Globus pallidus (tissue), 1 donor: ENCODE results near the gene ANKEF1.
"Not testable (repeated sequence)": the region's sequence is repeated elsewhere in the genome, so short reads cannot be mapped to it uniquely, and the experiment has no call there.

Experiments
- DNase-seq: peaks from one replicate; pipeline ENCODE4 v3.0.0-alpha.2; 2015; ENCODE audit warnings: low spot score

The ANKEF1 gene

DNA sequence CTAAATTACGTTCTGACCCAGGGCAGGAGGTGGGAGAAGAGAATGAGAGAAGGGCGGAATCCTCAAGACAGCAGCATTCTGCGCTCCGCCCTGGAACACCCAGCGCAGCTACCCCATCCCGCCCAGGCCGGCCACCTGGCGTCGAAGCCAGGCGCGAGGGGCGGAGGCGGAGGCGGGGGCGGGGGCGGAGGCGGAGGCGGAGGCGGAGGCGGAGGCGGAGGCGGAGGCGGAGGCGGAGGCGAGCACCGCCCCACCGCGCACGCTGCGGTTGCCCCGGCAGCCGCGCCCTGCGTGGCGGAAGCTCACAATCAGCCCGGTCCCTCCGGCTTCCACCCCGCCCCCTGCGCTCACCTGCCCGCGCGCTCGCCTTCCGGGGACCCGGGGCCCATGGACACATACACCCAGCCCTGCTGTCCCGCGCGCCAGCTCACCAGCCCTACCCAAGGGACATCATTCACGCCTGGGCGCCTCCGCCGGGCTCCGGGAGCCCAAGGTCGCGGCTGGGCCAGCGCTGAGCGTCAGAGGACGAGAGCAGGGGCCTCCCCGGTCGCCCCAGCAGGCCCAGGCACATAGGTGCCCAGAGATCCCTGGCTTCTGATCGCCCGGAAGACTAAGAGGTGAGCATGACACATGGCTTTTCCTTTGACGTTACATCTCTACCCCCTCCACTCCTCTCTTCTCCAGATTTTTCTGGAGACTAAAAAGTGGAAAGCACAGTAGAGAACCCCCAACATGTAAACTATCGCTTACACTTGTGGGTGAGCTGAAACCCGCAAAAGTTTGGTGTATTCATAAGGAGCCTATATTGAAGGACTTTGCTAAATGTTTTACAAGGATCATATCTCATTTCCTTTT, at the start of gene ANKEF1:
Gene ANKEF1 (plus strand): TSS at position 271 of the 855 bp plus-strand sequence. CDS start 3,315 bp downstream, outside the sequence.
- peak; percentile 34 for DNase-seq

DNA sequence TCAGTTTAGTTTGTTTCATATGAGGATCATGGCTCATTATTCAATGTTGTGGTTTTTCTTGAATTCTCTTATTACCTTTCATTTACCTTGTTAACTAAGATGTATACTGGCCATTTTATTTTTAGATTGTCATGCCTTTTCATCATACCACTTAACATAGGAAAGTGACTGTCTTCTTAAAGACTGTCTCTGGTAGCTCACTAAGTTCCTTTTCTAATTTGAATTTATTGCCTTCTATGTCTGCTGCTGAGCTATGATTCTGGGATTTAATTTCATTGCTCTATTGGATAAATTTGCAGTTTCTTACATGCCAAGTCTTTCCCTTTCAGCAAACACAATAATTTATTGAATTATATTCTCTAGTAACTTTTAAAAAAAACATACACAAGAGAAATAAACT, 49.5 kb upstream of the ANKEF1 start:
- DNase-seq: no peak

DNA sequence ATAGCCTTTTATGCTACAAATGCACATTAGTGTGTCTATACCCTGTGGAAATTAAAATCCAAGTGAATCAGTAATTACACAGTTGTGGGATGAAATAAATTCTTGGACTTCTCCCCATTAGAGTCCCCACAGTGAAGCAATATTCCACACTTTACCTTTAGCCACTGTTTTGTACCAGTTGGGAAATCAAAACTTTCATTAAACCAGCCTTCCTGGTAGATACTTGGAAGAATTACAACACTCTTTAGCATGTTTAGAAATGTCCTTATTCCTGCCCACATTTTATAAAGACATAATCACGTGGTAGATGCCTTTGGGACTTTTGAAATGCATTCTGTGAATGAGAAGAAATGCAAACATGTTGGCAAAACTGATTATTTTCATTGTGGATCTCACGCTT, 49.0 kb upstream of the ANKEF1 start:
- DNase-seq: no peak

DNA sequence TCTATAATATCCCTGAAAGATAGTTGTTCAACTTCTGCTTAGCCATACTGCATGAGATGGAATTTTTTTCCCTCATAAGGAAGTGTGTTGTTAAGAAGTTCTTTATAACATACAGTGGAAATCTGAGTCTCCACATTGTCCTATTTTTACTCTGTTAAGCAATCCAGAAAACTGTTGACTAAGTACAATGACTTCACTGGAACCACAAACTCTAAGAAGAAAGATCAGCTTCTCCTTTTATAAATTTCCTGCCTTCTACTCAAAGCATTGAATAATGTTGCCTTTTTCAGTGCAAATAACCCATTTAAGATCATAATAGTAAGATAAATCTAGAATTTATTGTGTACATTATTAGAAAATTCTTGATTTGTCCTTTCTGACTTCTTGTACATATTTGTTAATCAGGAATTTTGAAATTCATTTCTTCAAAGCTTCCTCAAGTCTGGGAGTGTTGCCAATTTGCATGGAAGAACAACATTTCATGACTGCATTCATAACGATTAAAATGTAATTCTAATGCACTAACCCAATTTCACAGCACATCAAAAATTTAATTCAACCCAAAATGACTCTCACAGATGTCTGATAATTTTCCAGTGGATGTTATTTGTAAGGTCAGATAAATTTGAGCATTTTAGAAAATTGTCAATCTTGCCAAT, 45.6 kb upstream of the ANKEF1 start:
- DNase-seq: peak; percentile 50

DNA sequence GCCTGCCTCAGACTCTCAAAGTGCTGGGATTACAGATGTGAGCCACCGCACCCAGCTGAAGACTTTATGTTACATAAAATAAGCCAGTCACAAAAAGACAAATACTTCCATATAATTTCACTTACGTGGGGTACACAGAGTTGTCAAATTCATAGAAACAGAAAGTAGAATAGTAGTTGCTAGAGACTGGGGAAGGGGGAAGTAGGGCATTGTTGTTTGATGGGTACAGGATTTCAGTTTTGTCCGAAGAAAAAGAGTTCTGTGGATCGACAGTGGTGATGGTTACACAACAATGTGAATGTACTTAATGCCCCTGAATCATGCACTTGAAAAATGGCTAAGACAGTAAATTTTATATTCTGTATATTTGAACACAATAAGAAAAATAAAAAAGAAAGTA, 41.6 kb upstream of the ANKEF1 start:
- peak; percentile 9 for DNase-seq

DNA sequence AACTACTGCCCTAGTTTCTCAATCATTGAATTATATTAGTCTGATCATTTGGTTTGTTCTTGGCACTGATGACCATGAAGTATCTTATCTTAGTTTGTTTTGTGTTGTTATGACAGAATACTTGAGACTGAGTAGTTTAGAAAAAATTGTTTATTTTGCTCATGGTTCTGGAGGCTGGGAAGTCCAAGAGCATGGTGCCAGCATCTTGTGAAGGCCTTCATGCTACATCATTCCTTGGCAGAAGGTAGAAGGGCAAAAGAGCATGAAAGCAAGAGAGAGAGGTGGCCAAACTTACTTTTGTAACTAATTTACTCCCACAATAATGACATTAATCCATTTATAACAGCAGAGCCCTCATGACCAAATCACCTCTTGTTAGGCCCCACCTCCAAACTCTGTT, 40.1 kb upstream of the ANKEF1 start:
- no peak for DNase-seq

DNA sequence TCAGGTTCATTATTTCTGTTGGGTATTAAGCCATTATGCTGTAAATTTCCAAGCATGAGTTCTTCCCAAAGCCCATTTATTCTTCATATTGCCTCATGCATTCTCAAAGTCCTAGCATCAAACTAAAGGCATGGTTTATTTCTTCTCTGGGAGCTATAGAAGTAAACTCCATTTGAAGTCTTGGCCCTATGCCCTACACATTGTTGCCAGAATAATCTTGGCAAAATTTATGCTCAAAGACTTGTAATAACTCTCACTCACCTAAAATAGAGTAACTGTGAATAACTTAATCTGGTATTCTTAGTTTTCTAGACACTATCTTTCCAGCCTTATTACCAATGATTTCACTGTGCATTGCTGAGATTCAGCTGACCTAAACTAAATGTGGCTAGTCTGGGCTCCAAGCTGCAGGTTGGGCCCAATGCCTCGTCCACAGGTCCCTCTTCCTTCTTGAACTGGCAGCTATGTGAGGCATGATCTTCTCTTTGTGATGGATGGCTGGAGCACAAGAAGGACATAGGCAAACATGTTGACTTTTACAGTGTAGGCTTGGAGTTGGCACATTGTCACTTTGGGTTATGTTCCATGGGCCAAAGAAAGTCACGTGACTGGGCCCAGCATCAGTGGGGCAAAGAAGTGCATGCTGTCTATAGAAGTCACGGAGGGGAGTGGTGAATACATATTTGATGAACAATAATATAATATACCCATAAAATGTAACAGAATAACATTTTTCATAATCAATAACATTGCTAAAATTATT, 39.1 kb upstream of the ANKEF1 start:
- DNase-seq: no peak

DNA sequence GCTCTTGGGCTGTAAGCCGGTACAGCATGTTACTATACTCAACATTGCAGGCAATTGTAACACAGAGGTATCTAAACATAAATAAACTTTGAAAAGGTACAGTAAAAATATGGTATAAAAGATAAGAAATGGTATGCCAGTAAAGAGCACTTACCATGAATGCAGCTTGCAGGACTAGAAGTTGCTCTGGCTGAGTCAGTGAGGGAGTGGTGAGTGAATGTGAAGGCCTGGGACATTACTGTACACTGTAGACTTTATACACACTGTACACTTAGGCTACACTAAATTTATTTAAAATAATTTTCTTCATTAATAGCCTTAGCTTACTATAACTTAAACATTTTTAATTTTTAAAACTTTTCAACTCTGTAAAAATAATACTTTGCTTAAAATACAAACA, 37.8 kb upstream of the ANKEF1 start:
- DNase-seq: no peak

DNA sequence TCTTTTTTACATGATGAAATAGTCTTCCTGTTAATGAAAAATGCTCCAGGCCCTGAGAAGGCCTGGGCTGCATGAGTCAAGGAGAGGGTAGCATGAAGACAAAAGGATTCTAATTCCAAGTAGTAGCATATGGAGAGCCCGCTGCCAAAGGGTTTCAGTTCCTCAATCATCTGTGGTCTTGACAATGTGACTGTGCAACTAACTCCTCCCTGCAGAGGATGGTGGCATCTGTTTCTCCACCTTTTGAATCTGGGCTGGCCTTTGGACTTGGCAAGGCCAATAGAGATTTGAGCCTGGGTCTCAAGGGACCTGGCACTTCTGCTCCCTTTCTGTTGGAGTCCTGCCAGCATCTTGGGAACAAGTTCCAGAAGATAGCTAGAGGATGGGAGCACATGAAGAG, 35.1 kb upstream of the ANKEF1 start:
- peak; percentile 32 for DNase-seq

DNA sequence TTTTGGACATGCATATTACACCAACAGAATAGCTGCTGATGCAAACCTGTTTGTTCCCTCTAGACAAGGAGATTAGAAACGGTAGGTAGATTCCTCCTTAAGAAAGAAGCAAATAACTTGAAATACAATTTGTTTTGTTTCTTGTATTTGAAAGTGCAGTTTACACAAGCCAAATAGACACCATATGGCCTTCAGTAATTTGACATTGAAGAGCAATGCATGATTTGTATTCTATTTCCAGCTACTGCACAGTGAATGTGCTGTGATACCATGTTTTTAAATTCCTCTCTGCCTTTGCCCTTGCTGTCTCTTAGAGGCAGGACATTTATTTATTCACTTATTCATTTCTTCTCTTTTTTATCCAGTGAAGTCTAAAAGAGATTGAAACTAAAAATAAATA, 31.9 kb upstream of the ANKEF1 start:
- DNase-seq: no peak

DNA sequence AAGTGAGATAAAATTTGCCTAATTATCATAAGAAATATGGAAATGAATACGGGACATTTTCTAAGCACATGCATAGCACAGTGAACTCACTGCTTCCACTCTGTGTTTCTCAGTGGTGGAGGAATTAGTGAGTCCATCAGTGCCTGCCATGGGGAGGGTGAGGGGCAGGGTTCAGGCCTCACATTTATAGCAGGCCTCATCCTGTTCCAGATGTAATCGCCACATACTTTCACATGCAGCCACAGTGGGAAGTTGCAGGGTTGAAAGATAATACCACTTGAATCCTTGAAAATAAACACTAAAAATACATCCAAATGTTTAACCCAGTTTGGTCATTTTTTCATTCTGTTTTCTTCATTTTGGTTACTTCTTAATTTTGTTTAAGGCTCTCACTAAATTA, 29.9 kb upstream of the ANKEF1 start:
- DNase-seq: no peak

DNA sequence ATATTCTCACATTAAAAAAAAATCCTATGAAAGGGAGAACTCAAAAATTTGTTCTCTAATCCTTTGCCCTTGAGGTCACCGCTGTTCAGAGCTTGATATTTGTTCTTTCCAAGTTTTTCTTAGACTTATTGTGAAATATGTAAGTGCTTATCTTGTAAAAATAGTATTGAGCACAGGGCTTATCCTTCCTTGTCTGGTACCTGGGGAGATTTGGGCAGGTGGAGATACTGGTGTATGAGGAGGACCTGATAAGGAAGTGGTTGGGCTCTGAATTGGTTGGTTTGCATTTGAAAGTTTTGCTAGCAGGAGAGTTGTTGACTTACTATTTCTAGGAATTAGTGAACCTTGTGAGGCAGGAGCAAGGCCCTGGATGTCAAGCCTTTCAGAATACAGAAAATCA, 28.9 kb upstream of the ANKEF1 start:
- DNase-seq: no peak

DNA sequence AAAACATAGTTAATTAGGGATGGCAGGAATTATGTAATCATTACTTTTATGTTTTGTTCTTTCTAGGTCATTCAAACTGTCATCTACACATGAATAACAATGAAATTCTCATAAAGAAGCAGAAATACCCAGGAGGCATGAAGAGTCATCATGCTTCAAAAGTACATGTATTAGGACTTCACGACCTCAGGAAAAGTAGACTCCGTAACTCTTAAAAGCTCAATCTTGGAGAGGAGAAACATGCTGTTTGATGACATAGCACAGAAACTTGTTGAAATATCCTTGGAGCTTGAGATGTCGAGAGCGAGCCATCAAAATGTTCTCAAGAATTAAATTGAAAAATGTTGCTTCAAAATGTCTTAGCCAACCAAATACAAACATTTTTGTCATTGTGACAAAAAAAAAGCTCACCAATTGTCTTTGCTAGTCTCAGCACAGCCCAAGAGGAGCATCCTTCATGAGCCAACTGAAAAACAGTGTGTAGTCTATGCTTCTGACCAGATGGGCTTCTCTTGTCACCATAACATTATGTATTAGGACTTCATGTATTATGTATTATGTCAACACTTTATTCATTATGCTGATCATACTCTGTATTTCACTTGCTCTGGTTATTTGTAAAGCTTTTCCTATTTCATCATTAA, 28.2 kb upstream of the ANKEF1 start:
- no peak for DNase-seq

DNA sequence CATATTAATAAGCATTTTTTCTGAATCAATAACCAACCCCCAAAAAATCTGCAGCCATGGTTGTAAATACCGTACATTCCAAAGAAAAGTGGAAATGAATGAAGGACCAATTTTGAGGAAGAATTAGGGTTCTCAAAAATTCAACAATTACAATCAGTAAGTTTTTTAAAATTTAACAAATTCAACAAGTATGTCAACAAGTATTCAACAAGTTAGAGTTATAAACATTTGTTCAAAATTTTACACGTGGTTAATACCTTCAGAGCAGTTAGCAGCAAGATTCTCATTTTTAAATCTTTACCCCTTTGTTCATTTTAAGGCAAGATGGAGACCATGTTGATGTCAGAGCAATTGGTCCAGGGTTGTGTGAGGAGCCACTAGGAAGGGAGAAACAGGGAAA, 27.6 kb upstream of the ANKEF1 start:
- DNase-seq: no peak

DNA sequence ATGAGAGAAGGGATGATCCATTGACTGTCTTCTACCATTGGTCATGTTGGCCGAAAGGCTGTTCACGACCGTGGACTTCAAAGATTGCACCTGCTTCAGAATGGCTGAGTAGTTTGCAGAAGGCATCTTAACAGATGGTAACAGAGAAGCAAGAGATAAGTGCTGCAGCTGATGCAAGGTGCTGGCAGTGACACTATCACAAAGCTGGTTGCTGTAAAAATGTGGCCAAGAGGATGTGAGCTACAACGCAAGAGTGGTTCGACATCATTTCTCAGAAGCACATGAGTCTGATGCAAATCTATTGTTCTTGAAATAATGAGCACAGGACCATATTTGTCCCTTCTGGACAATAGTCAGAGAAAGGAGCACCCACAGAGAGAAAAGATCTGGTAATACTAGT, 27.0 kb upstream of the ANKEF1 start:
- no peak for DNase-seq

DNA sequence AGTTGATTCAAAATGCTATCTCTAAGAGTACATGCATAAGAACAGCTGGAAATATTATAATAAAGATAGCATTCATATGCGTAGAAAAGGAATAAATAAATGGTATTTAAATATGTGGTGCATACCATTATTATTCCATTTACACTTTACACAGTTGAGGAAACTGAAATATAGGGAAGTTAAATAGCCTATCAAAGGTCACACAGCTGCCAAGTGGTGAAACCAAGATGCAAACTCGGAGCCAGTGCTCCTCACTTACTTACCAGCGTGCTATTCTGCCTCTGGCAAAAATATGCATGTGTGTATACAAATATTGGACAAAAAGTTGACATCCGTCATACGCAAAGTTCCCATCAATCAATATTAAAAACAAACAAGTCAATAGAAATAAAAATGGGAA, 22.3 kb upstream of the ANKEF1 start:
- DNase-seq: no peak

DNA sequence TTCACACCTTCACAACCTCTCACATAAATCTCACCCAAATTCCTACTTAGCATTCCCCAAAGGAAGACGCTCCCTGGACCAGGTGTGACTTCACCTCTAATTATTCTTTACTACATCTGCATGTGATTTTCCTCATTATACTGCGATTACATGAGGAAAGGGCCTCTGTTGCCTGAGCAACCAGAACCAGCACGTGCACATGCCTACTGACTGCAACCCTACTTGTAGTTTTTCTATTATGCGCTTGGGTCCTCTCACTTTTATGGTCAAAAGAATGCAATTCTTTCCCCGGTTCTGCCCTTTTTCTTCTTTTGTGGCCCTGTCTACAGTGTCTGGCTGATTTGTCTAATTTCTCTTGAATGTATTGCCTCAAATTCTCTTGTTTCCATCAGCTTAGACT, 20.4 kb upstream of the ANKEF1 start:
- DNase-seq: no peak

DNA sequence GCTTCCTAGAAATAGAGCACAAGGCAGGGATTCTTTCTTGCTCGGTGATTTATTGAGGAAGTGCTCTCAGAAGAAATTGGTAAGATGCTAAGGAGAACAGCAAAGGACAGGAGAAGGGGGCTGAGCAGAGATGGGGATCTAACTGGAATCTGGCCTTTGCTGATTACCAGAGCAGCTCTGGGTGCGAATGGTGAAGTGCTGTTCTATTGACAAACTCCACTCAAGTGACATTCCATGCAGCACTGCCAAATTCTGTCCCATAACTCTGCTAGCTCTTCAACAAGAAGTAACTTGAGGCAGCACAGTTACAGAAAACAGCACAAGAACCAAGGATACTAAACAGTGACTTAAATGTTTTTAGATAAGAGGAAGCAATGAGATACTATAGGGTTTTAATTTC, 13.8 kb upstream of the ANKEF1 start:
- DNase-seq: no peak

DNA sequence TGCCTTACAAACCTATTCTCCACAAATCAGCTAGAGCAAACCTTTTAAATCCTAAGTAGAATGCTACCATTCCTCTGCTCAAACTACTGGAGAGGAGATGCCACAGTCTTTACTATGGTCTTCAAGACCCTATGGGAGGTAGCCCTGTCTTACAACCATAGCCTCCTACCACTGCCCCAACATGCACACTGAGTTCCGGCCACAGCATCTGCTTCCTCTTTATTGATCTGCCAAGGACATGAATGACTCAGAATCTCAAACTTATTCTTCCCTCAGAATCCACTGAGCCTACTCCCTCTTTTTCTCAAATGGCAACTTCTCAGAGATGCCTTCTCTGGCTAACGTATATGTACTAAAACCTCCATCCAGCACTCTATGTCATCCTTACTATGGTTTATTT, 12.2 kb upstream of the ANKEF1 start:
- no peak for DNase-seq

DNA sequence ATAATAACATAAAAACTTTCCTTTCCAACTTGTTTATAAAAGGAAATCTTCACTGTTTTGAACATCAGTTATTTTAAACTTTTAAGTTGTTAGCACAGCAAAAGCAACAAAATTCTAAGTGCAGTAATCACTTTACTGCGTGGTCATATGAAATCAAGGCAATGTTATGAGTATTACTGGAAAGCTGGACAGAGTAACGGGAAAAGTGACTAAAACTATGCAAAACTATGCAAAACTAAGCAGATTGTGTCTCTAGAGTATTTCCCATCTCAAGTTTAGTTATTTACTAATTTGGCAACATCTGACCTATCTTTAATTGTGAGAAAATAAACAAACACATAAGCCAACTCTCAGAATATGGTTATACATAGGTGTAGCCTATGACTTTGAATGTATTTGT, 10.9 kb upstream of the ANKEF1 start:
- no peak for DNase-seq

DNA sequence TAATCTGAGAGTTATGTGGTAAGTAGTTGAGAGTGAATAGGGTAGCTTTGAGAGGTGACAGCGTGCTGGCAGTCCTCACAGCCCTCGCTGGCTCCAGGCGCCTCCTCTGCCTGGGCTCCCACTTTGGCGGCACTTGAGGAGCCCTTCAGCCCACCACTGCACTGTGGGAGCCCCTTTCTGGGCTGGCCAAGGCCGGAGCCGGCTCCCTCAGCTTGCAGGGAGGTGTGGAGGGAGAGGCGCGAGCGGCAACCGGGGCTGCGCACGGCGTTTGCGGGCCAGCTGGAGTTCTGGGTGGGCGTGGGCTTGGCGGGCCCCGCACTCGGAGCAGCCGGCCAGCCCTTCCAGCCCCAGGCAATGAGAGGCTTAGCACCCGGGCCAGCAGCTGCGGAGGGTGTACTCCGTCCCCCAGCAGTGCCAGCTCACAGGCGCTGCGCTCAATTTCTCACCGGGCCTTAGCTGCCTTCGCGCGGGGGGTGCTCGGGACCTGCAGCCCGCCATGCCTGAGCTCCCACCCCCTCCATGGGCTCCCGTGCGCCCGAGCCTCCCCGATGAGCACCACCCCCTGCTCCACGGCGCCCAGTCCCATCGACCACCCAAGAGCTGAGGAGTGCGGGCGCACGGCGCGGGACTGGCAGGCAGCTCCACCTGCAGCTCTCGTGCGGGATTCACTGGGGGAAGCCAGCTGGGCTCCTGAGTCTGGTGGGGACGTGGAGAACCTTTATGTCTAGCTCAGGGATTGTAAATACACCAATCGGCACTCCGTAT, 3.2 kb upstream of the ANKEF1 start:
- not testable (repeated sequence) for DNase-seq

DNA sequence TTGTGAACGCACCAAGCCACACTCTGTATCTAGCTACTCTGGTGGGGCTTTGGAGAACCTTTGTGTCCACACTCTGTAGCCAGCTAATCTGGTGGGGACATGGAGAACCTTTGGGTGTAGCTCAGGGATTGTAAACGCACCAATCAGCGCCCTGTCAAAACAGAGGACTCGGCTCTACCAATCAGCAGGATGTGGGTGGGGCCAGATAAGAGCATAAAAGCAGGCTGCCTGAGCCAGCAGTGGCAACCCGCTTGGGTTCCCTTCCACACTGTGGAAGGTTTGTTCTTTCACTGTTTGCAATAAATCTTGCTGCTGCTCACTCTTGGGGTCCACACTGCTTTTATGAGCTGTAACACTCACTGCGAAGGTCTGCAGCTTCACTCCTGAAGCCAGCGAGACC, 2.5 kb upstream of the ANKEF1 start:
- DNase-seq: not testable (repeated sequence)
